AG09309 (cell line): ENCODE measurements around the gene SCAMP1.

ENCODE experiments used
- DNase-seq: peaks from one replicate; pipeline ENCODE4 v3.0.0-alpha.2; 2010; ENCODE audit warnings: low read depth
- H3K4me3 ChIP-seq: 2 replicates; pipeline ENCODE4 v1.5.1; 2011; ENCODE audit warnings: mild to moderate bottlenecking, low read depth, low read length, moderate library complexity; ENCODE audit not compliant: control insufficient read depth
- CTCF ChIP-seq: IDR thresholded peaks from 2 replicates; pipeline ENCODE4 v1.5.1; 2011; ENCODE audit warnings: mild to moderate bottlenecking, low read depth, low read length, inconsistent platforms; ENCODE audit not compliant: insufficient read depth, control insufficient read depth; ENCODE audit errors: missing control alignments

SCAMP1 gene

GRCh38 chr5:78360674-78360923, 182 bp downstream of the SCAMP1 start:
- no peak for DNase-seq
- peak overlapping the region; percentile 94 for H3K4me3 ChIP-seq
- TF ChIP-seq CTCF = no peak

GRCh38 chr5:78360924-78361630, 660 bp downstream of the SCAMP1 start:
- TF ChIP-seq CTCF = peak; percentile 27

GRCh38 chr5:78361631-78361993, 1.2 kb downstream of the SCAMP1 start:
- no peak for TF ChIP-seq CTCF
- no peak for DNase-seq
- peak overlapping the region; percentile 94 for H3K4me3 ChIP-seq

More at GRCh38 chr5:78360924-78361630, 660 bp downstream of the SCAMP1 start:
- peak overlapping the region; percentile 94 for H3K4me3 ChIP-seq
- DNase-seq = no peak

GRCh38 chr5:78362220-78362619, 1.8 kb downstream of the SCAMP1 start:
- no peak for TF ChIP-seq CTCF
- H3K4me3 ChIP-seq = no peak overlapping the region
- DNase-seq = no peak

- H3K4me3 ChIP-seq = no peak overlapping the region
- no peak for TF ChIP-seq CTCF
- DNase-seq = no peak
These were observed 3.6 kb downstream of the SCAMP1 start for GRCh38 chr5:78364005-78364404.

- TF ChIP-seq CTCF = no peak
- no peak for DNase-seq
- H3K4me3 ChIP-seq = no peak overlapping the region
These were observed 7.0 kb downstream of the SCAMP1 start for GRCh38 chr5:78367318-78367991.
